Endothelial cell of umbilical vein (primary cell): ENCODE measurements around the gene PLBD2. TPM values are rescaled to one million over a fixed set of nuclear protein-coding genes. Genes with fewer than 3 reads are reported as not detected.

ENCODE experiments used
- BruUV-seq: library from RNA; stranded (reverse); fragments of 400-500 nt; replicated peaks from 2 replicates; lab custom pipeline; 2021; lab: Mats Ljungman, UMichigan
- CTCF ChIA-PET: fragments of 300-600, 350-600 bp; sonication (Branson Sonifier 250); formaldehyde crosslinking; loops from one replicate; lab custom pipeline; 2021; ENCODE audit warnings: antibody characterized with exemption, inconsistent platforms; lab: Charles Lee
- POLR2A ChIA-PET: fragments of 300-600, 350-600 bp; sonication (Branson Sonifier 250); formaldehyde crosslinking; loops from one replicate; lab custom pipeline; 2021; ENCODE audit warnings: antibody characterized with exemption, inconsistent platforms; lab: Charles Lee
- DNase-seq: peaks from one replicate; pipeline ENCODE4 v3.0.0-alpha.2; 2011; ENCODE audit warnings: low read depth, low spot score
- FAIRE-seq: peaks from 2 replicates; lab custom pipeline; 2011; peaks lifted over from hg19 to GRCh38; lab: Jason Lieb, UNC
- H2AFZ ChIP-seq: 2 replicates; pipeline ENCODE4 v1.6.0; 2012; ENCODE audit warnings: low read depth, low read length, control low read depth, inconsistent platforms
- H3K27ac ChIP-seq: 2 replicates; pipeline ENCODE4 v1.5.1; 2011; ENCODE audit warnings: low read depth, mild to moderate bottlenecking, control low read depth, low read length, moderate library complexity; ENCODE audit not compliant: insufficient read depth
- H3K27me3 ChIP-seq, 2 experiments: 2 replicates each; pipeline versions ENCODE4 v1.6.0 to v1.6.1; 2011; ENCODE audit warnings: low read length in 2 of 2, mixed read lengths in 1 of 2; ENCODE audit not compliant: control insufficient read depth in 2 of 2, insufficient read depth in 2 of 2
- H3K36me3 ChIP-seq, 2 experiments: 2 replicates in 1 of 2; 3 replicates in 1 of 2; pipeline ENCODE4 v1.5.1; 2011; ENCODE audit warnings: low read length in 2 of 2, mild to moderate bottlenecking in 1 of 2, moderate library complexity in 1 of 2; ENCODE audit not compliant: control insufficient read depth in 2 of 2, insufficient read depth in 2 of 2; ENCODE audit errors: extremely low read depth in 1 of 2
- H3K4me1 ChIP-seq: 3 replicates; pipeline ENCODE4 v1.5.1; 2011; ENCODE audit warnings: mild to moderate bottlenecking, low read length; ENCODE audit not compliant: control insufficient read depth, insufficient read depth; ENCODE audit errors: extremely low read depth
- H3K4me2 ChIP-seq: 2 replicates; pipeline ENCODE4 v1.6.1; 2011; ENCODE audit warnings: low read length, control low read depth, mixed read lengths; ENCODE audit not compliant: insufficient read depth
- H3K4me3 ChIP-seq, 3 experiments: fragments of 200-600 bp in 1 of 3; sonication (generic), shearing (Covaris generic) in 1 of 3; replicated peaks in 1 of 3; 2 replicates each; pipeline ENCODE4 v1.5.1; 2011 to 2016; ENCODE audit warnings: control low read depth in 3 of 3, low read length in 3 of 3, mild to moderate bottlenecking in 2 of 3, inconsistent platforms in 1 of 3, low read depth in 1 of 3, moderate library complexity in 1 of 3; ENCODE audit not compliant: insufficient read depth in 1 of 3
- H3K79me2 ChIP-seq: 2 replicates; pipeline ENCODE4 v1.6.0; 2012; ENCODE audit warnings: low read length, inconsistent platforms; ENCODE audit not compliant: control insufficient read depth, insufficient read depth
- H3K9ac ChIP-seq: replicated peaks from 2 replicates; pipeline ENCODE3; 2011; ENCODE audit warnings: low read length, control low read depth; ENCODE audit not compliant: insufficient read depth; ENCODE audit errors: extremely low read depth
- H3K9me1 ChIP-seq: replicated peaks from 3 replicates; pipeline ENCODE4 v1.6.0; 2011; ENCODE audit warnings: mild to moderate bottlenecking, low read length; ENCODE audit not compliant: control insufficient read depth, insufficient read depth; ENCODE audit errors: extremely low read depth
- H3K9me3 ChIP-seq: replicated peaks from 2 replicates; pipeline ENCODE4 v1.5.1; 2012; ENCODE audit warnings: low read length, inconsistent platforms; ENCODE audit not compliant: control insufficient read depth, insufficient read depth
- H4K20me1 ChIP-seq: replicated peaks from 2 replicates; pipeline ENCODE3; 2011; ENCODE audit warnings: mild to moderate bottlenecking, low read length; ENCODE audit not compliant: control insufficient read depth, insufficient read depth; ENCODE audit errors: extremely low read depth
- EZH2 ChIP-seq: IDR thresholded peaks from 2 replicates; pipeline ENCODE4 v1.6.1; 2012; ENCODE audit warnings: borderline replicate concordance, low read depth, mild to moderate bottlenecking, moderate library complexity, low read length, inconsistent platforms; ENCODE audit not compliant: severe bottlenecking
- FOS ChIP-seq: IDR thresholded peaks from 2 replicates; pipeline ENCODE4 v1.6.1; 2011; ENCODE audit warnings: mild to moderate bottlenecking, low read length, moderate library complexity, borderline replicate concordance; ENCODE audit not compliant: insufficient read depth
- GATA2 ChIP-seq: IDR thresholded peaks from 2 replicates; pipeline ENCODE4 v1.7.0; 2011; ENCODE audit warnings: low read depth, mild to moderate bottlenecking, moderate library complexity, mixed read lengths, low read length; ENCODE audit not compliant: insufficient read length, insufficient read depth
- JUN ChIP-seq: IDR thresholded peaks from 2 replicates; pipeline ENCODE4 v1.6.1; 2011; ENCODE audit warnings: borderline replicate concordance, low read depth; ENCODE audit not compliant: insufficient read length, insufficient read depth
- MYC ChIP-seq: IDR thresholded peaks from one replicate; pipeline ENCODE4 v1.6.1; 2011; ENCODE audit warnings: mild to moderate bottlenecking, low read depth, low read length
- POLR2A ChIP-seq: IDR thresholded peaks from 2 replicates; pipeline ENCODE4 v1.6.1; 2012; ENCODE audit warnings: low read depth, mild to moderate bottlenecking, control low read depth, low read length
- dilution Hi-C: fragments of 300-500 bp; cut with MboI; formaldehyde crosslinking; loops from one replicate; pipeline ENCODE4 v1.15.0; 2019; ENCODE audit warnings: low sequenced_read_pairs; ENCODE audit not compliant: extremely low pct_ligation_motif_present
- intact Hi-C: fragments of 100-400 bp; cut with micrococcal nuclease; formaldehyde crosslinking; loops from one replicate; pipeline ENCODE4 v1.10.0; 2022
- polyA plus RNA-seq, 4 experiments: library from polyadenylated mRNA; depleted of rRNA in 3 of 4; stranded (reverse) in 3 of 4; unstranded in 1 of 4; fragments of >200 nt; gene quantifications; 2 replicates each; pipeline versions ENCODE4 v1.2.1 to v1.2.3, GENCODE V29; 2011 to 2012; ENCODE audit warnings: missing spikeins in 1 of 4
- total RNA-seq: library from RNA; stranded (reverse); gene quantifications from 2 replicates; pipeline ENCODE4 v1.2.3, GENCODE V29; 2021
- TF ChIP-seq, protein P1 (sequence below): IDR thresholded peaks from 2 replicates; pipeline ENCODE4 v1.6.1; 2011; ENCODE audit not compliant: insufficient read depth, insufficient read length

PLBD2 gene
- total and polyA plus RNA-seq, 2 donors (not counting 3 experiments of a cell fraction or from before 2014, with no cell fraction given): 24.4 to 46.8 TPM

- CTCF ChIA-PET: interaction anchor here (1.0 kb wide), 1 partner anchor 40 kb away, joined by 4 read pairs; no protein-coding TSS in a partner anchor
Measured at GRCh38 chr12:113385282-113385882, 27.0 kb downstream of the PLBD2 start.

DNA sequence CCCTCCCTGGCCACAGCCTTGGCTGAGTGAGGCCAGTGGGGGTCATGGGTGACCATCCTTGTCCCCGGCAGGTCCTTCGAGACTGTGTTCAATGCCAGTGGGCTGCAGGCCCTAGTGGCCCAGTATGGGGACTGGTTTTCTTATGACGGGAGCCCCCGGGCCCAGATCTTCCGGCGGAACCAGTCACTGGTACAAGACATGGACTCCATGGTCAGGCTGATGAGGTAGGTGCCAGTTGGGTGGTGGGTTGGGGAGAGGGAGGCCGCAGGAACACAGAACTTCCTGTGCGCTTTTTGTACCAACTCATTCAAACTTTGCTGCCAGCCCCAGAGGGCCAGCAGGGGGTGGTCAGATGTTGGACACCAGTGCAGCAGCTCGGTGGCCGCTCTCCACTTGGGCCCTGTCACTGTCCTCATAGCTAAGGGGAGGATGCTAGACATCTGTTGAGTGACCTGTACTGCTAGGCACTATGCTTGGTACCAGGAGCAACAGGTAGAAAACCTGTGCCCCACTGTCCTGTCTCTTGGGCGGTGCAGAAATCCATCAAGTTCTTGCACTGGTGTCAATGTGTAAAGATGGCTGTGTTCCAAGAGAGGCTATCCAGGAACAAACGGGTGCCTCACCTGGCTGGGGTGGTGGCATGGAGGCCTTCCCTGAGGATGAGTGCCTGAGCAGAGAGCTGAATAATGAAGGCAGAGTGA lies 28.6 kb downstream of the PLBD2 start:
- Histone ChIP-seq H3K27ac (no peak overlapping the region), H3K36me3 (peaks cover 0 to 12% of the 10 kb centered on the region in 2 experiments), H3K4me2 (no peak overlapping the region), H3K9me3 (no peaks in the 10 kb centered on the region), H3K4me1 (no peaks in the 10 kb centered on the region), H3K9me1 (no peaks in the 10 kb centered on the region), H3K27me3 (no peaks in the 10 kb centered on the region), H2AFZ (no peak overlapping the region), H3K79me2 (no peaks in the 10 kb centered on the region), H3K4me3 (no peak overlapping the region), H4K20me1 (no peaks in the 10 kb centered on the region), H3K9ac (no peak overlapping the region)
- TF ChIP-seq EZH2 (no peak), GATA2 (no peak), FOS (no peak), MYC (no peak)
- POLR2A ChIA-PET: no interaction called here
- FAIRE-seq (no peak), DNase-seq (no peak)
- no TSS peak for BruUV-seq
- intact Hi-C loops: no loop called here
- CTCF ChIA-PET: interaction anchor here (1.0 to 1.1 kb wide), 2 partner anchors 10 to 39 kb away, joined by 3 read pairs; no protein-coding TSS in a partner anchor
- dilution Hi-C loops: no loop called here

More at GRCh38 chr12:113385282-113385882, 27.0 kb downstream of the PLBD2 start:
- Histone ChIP-seq H3K79me2 (no peaks in the 10 kb centered on the region), H3K27ac (no peak overlapping the region), H3K4me3 (no peak overlapping the region), H3K4me1 (no peaks in the 10 kb centered on the region), H2AFZ (no peak overlapping the region), H3K36me3 (peaks cover 0 to 12% of the 10 kb centered on the region in 2 experiments), H3K9me1 (no peaks in the 10 kb centered on the region), H3K27me3 (no peaks in the 10 kb centered on the region), H3K9ac (no peak overlapping the region), H3K9me3 (no peaks in the 10 kb centered on the region), H4K20me1 (no peaks in the 10 kb centered on the region), H3K4me2 (no peak overlapping the region)
- no peak for DNase-seq
- FAIRE-seq: no peak
- POLR2A ChIA-PET: no interaction called here
- intact Hi-C loops (no loop called here), dilution Hi-C loops (no loop called here)
- BruUV-seq: no TSS peak
- TF ChIP-seq JUN (no peak), POLR2A (no peak), GATA2 (no peak)
- TF ChIP-seq, protein P1, sequence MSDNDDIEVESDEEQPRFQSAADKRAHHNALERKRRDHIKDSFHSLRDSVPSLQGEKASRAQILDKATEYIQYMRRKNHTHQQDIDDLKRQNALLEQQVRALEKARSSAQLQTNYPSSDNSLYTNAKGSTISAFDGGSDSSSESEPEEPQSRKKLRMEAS: no peak
